ENCODE data around the gene SLC9A9. TPM values are rescaled to one million over a fixed set of nuclear protein-coding genes. Genes with fewer than 3 reads are reported as not detected.
A peak's percentile ranks its signal among the peaks of the same experiment; 100 is the strongest.

Gene SLC9A9
- total and polyA plus RNA-seq, 7 experiments from 2014 or later: 9.3 to 23.1 (median 16.6) TPM

DNA sequence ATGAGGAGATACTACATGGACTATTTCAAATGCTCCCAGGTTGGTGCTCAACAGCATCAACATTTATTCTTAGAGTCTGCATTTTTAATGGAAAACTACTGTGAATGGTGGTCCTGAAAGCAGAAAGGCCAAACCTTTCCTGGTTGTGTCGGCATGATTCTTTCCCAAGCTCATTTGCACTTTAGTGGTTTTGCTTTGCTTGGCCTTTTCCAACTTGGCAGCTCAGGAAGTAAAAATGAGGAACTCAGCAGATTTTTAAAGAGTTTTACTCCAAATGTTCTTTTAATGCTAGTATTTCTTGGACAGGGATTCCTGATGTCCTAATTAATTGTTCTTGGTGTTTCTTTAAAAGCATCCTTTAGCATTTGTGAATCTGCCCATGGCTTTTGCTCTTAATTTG lies 197.4 kb downstream of the SLC9A9 start:
- H3K9me3 ChIP-seq (ENCODE audit: control insufficient read depth in 2 of 3, low read length in 3 of 3): no peaks in the 10 kb centered on the region
- H3K27me3 ChIP-seq (ENCODE audit: control insufficient read depth in 2 of 2, insufficient read depth in 2 of 2, low read length in 2 of 2): no peaks in the 10 kb centered on the region
- H3K27ac ChIP-seq (ENCODE audit: low read depth, low read length): no peak overlapping the region
- Mint-ChIP-seq H3K27me3 (no peaks in the 10 kb centered on the region), H3K9me3 (no peaks in the 10 kb centered on the region), H3K36me3 (peaks cover 7 to 57% (median 33%) of the 10 kb centered on the region in 5 donors), H3K4me3 (no peak overlapping the region), H3K27ac (no peak overlapping the region), H3K4me1 (peaks cover 0 to 5% (median 0%) of the 10 kb centered on the region in 7 donors)
- no peak overlapping the region for H3K4me3 ChIP-seq (ENCODE audit: low read length)
- CTCF ChIA-PET: no interaction called here
- ATAC-seq (no peak), DNase-seq (no peak)
- H3K4me1 ChIP-seq (ENCODE audit: control insufficient read depth in 2 of 2, insufficient read depth in 2 of 2, low read length in 2 of 2): no peaks in the 10 kb centered on the region
- H3K36me3 ChIP-seq (ENCODE audit: control insufficient read depth in 2 of 3, insufficient read depth in 3 of 3, low read length in 3 of 3): peaks cover 0 to 3% (median 0%) of the 10 kb centered on the region in 3 experiments
- POLR2A ChIA-PET: no interaction called here
- intact Hi-C loops (cut with micrococcal nuclease): no loop called here

DNA sequence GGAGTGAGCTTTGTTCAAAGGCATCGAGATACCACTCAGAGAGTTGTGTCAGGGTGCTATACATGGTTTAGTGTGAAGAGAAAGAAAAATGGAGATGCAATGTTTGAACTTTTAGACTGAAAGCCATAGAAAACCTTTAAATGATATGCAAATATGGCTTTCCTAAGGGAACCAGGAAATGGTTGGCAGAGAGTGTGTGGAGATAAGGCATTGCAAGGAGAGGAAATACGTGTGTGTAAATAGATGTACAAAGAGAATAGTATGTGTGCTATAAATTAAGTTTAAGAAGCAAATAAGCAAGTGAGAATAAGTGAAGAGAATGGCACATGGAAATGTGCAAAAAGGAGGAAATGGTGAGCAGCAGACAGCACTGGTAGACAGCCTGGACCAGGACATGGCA lies 198.1 kb downstream of the SLC9A9 start:
- H3K4me3 ChIP-seq (ENCODE audit: low read length): no peak overlapping the region
- no peaks in the 10 kb centered on the region for H3K4me1 ChIP-seq (ENCODE audit: control insufficient read depth in 2 of 2, insufficient read depth in 2 of 2, low read length in 2 of 2)
- Mint-ChIP-seq H3K27ac (no peak overlapping the region), H3K4me3 (no peak overlapping the region), H3K27me3 (no peaks in the 10 kb centered on the region), H3K36me3 (peaks cover 7 to 50% (median 26%) of the 10 kb centered on the region in 5 donors), H3K4me1 (peaks cover 0 to 5% (median 0%) of the 10 kb centered on the region in 7 donors), H3K9me3 (no peaks in the 10 kb centered on the region)
- no peak for ATAC-seq
- intact Hi-C loops (cut with micrococcal nuclease): no loop called here
- peaks cover 0 to 3% (median 0%) of the 10 kb centered on the region in 3 experiments for H3K36me3 ChIP-seq (ENCODE audit: control insufficient read depth in 2 of 3, insufficient read depth in 3 of 3, low read length in 3 of 3)
- no peaks in the 10 kb centered on the region for H3K9me3 ChIP-seq (ENCODE audit: control insufficient read depth in 2 of 3, low read length in 3 of 3)
- no peak overlapping the region for H3K27ac ChIP-seq (ENCODE audit: low read depth, low read length)
- ChIA-PET CTCF (interaction anchor here (0.6 kb wide), 1 partner anchor 1457 kb away, joined by 6 read pairs; no protein-coding TSS in a partner anchor), POLR2A (no interaction called here)
- no peak for DNase-seq
- no peaks in the 10 kb centered on the region for H3K27me3 ChIP-seq (ENCODE audit: control insufficient read depth in 2 of 2, insufficient read depth in 2 of 2, low read length in 2 of 2)

DNA sequence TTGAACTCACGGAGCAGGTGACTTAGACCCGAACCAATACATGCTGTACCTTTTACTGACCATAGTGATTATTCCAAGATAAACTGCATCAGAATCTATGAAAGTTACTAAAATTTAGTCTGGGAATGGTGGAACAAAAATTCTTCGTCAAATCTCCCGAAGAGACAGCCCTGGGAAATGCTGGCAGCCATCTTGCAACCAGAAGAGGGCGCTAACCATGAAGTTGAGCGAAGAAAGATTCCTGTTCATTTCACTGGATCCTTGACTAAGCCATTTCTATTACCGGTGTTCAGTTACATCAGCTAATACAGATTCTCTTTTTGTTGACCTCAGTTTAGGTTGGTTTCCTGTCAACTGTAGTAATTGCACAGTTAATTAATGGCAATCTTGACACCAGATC lies 199.6 kb downstream of the SLC9A9 start:
- H3K36me3 Mint-ChIP-seq: peaks cover 7 to 45% (median 26%) of the 10 kb centered on the region in 5 donors
- intact Hi-C loops (cut with micrococcal nuclease): no loop called here
- H3K4me3 Mint-ChIP-seq: no peak overlapping the region
- H3K27me3 Mint-ChIP-seq: no peaks in the 10 kb centered on the region
- no peaks in the 10 kb centered on the region for H3K9me3 Mint-ChIP-seq
- H3K4me1 ChIP-seq (ENCODE audit: control insufficient read depth in 2 of 2, insufficient read depth in 2 of 2, low read length in 2 of 2): no peaks in the 10 kb centered on the region
- H3K4me3 ChIP-seq (ENCODE audit: low read length): no peak overlapping the region
- H3K27ac ChIP-seq (ENCODE audit: low read depth, low read length): no peak overlapping the region
- H3K4me1 Mint-ChIP-seq: peaks cover 0 to 5% (median 0%) of the 10 kb centered on the region in 7 donors
- peaks cover 0 to 3% (median 0%) of the 10 kb centered on the region in 3 experiments for H3K36me3 ChIP-seq (ENCODE audit: control insufficient read depth in 2 of 3, insufficient read depth in 3 of 3, low read length in 3 of 3)
- DNase-seq (no peak), ATAC-seq (no peak)
- no peaks in the 10 kb centered on the region for H3K27me3 ChIP-seq (ENCODE audit: control insufficient read depth in 2 of 2, insufficient read depth in 2 of 2, low read length in 2 of 2)
- H3K9me3 ChIP-seq (ENCODE audit: control insufficient read depth in 2 of 3, low read length in 3 of 3): no peaks in the 10 kb centered on the region
- no peak overlapping the region for H3K27ac Mint-ChIP-seq
- ChIA-PET CTCF (no interaction called here), POLR2A (no interaction called here)

DNA sequence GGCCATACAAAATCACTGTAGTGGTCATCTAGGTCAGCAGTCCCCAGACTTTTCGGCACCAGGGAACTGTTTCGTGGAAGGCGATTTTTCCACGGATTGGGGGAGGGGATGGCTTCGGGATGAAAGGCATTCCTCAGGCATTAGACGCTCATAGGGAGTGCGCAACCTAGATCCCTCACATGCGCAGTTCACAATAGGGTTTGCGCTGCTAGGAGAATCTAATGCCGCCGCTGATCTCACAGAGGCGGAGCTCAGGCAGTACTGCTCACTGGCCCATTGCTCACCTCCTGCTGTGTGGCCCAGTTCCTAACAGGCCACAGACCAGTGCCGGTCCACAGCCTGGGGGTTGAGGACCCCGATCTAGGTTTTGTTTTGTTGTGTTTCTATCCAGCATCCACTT lies 200.1 kb downstream of the SLC9A9 start:
- no peak overlapping the region for H3K27ac Mint-ChIP-seq
- Histone ChIP-seq H3K36me3 (ENCODE audit: control insufficient read depth in 2 of 3, insufficient read depth in 3 of 3, low read length in 3 of 3) (peaks cover 0 to 3% (median 0%) of the 10 kb centered on the region in 3 experiments), H3K27me3 (ENCODE audit: control insufficient read depth in 2 of 2, insufficient read depth in 2 of 2, low read length in 2 of 2) (no peaks in the 10 kb centered on the region), H3K9me3 (ENCODE audit: control insufficient read depth in 2 of 3, low read length in 3 of 3) (no peaks in the 10 kb centered on the region), H3K4me1 (ENCODE audit: control insufficient read depth in 2 of 2, insufficient read depth in 2 of 2, low read length in 2 of 2) (no peaks in the 10 kb centered on the region), H3K27ac (ENCODE audit: low read depth, low read length) (no peak overlapping the region), H3K4me3 (ENCODE audit: low read length) (no peak overlapping the region)
- no peak for DNase-seq
- intact Hi-C loops (cut with micrococcal nuclease): no loop called here
- H3K36me3 Mint-ChIP-seq: peaks cover 7 to 43% (median 21%) of the 10 kb centered on the region in 5 donors
- no peak overlapping the region for H3K4me3 Mint-ChIP-seq
- no peak for ATAC-seq
- H3K27me3 Mint-ChIP-seq: no peaks in the 10 kb centered on the region
- CTCF ChIA-PET: no interaction called here
- POLR2A ChIA-PET: no interaction called here
- peaks cover 0 to 5% (median 0%) of the 10 kb centered on the region in 7 donors for H3K4me1 Mint-ChIP-seq
- H3K9me3 Mint-ChIP-seq: no peaks in the 10 kb centered on the region

DNA sequence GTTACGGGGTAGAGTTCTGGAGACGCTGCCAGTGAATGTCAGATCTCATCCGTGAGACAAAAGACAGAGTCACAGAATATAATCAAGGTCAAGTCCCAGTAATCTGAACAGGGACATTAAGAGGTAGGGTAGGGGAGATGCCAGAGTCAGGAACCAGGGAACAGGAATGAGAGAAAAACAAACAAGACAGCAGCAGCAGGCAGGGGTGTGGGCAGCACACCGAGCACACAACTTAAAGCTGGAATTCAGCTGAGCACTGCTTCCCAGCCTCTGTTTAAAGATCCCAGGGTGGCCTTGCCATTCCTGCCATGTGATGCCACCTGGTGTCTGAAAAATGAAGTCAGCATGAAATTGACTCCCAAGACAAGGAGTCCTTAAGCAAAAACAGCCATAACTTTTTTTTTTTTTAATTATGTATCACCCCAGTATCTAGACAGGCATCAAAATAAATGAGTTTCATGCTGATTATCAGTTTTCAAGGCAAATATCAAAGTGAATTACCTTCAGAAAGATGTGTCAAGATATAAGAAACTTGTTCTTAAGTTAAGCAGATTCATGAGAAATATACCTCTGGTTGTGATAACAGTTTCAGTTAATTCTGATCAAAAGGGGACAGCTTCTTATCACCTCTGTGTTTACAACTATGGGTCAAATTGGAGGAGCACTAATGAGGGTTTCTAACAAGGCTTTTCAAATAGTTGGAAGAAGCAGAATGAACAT lies 203.7 kb downstream of the SLC9A9 start:
- Histone ChIP-seq H3K27me3 (ENCODE audit: control insufficient read depth in 2 of 2, insufficient read depth in 2 of 2, low read length in 2 of 2) (no peaks in the 10 kb centered on the region), H3K27ac (ENCODE audit: low read depth, low read length) (no peak overlapping the region), H3K36me3 (ENCODE audit: control insufficient read depth in 2 of 3, insufficient read depth in 3 of 3, low read length in 3 of 3) (no peaks in the 10 kb centered on the region), H3K4me3 (ENCODE audit: low read length) (no peak overlapping the region), H3K9me3 (ENCODE audit: control insufficient read depth in 2 of 3, low read length in 3 of 3) (no peaks in the 10 kb centered on the region), H3K4me1 (ENCODE audit: control insufficient read depth in 2 of 2, insufficient read depth in 2 of 2, low read length in 2 of 2) (no peaks in the 10 kb centered on the region)
- peaks cover 0 to 19% (median 3%) of the 10 kb centered on the region in 11 donors for H3K9me3 Mint-ChIP-seq
- ChIA-PET POLR2A (no interaction called here), CTCF (no interaction called here)
- H3K4me1 Mint-ChIP-seq: peaks cover 0 to 1% (median 0%) of the 10 kb centered on the region in 7 donors
- no peak overlapping the region for H3K4me3 Mint-ChIP-seq
- peak in 5 of 9 donors; percentile 6 to 24 (median 18) for DNase-seq
- H3K27me3 Mint-ChIP-seq: no peaks in the 10 kb centered on the region
- peaks cover 4 to 26% (median 22%) of the 10 kb centered on the region in 5 donors for H3K36me3 Mint-ChIP-seq
- intact Hi-C loops (cut with micrococcal nuclease): loop anchor here (1.0 kb wide), 1 partner anchor 523 kb away; no protein-coding TSS in a partner anchor
- H3K27ac Mint-ChIP-seq: peak overlapping the region in 1 of 9 donors; percentile 47
- no peak for ATAC-seq

GRCh38 chr3:143643905-143644304 lies 204.4 kb downstream of the SLC9A9 start:
- intact Hi-C loops (cut with micrococcal nuclease): loop anchor here (1.0 kb wide), 1 partner anchor 523 kb away; no protein-coding TSS in a partner anchor
- no peak for DNase-seq

GRCh38 chr3:143640774-143641173 lies 207.5 kb downstream of the SLC9A9 start:
- no peaks in the 10 kb centered on the region for H3K27me3 Mint-ChIP-seq
- H3K27ac Mint-ChIP-seq: peak overlapping the region in 1 of 9 donors; percentile 1
- no peaks in the 10 kb centered on the region for H3K4me1 Mint-ChIP-seq
- POLR2A ChIA-PET: no interaction called here
- CTCF ChIA-PET: no interaction called here
- H3K36me3 Mint-ChIP-seq: peaks cover 8 to 48% (median 36%) of the 10 kb centered on the region in 5 donors
- no peaks in the 10 kb centered on the region for H3K4me1 ChIP-seq (ENCODE audit: control insufficient read depth in 2 of 2, insufficient read depth in 2 of 2, low read length in 2 of 2)
- ATAC-seq (no peak), DNase-seq (no peak)
- no peaks in the 10 kb centered on the region for H3K36me3 ChIP-seq (ENCODE audit: control insufficient read depth in 2 of 3, insufficient read depth in 3 of 3, low read length in 3 of 3)
- intact Hi-C loops (cut with micrococcal nuclease): no loop called here
- H3K4me3 Mint-ChIP-seq: no peak overlapping the region
- peaks cover 3 to 53% (median 9%) of the 10 kb centered on the region in 11 donors for H3K9me3 Mint-ChIP-seq
- H3K4me3 ChIP-seq (ENCODE audit: low read length): no peak overlapping the region
- H3K27ac ChIP-seq (ENCODE audit: low read depth, low read length): no peak overlapping the region
- no peaks in the 10 kb centered on the region for H3K27me3 ChIP-seq (ENCODE audit: control insufficient read depth in 2 of 2, insufficient read depth in 2 of 2, low read length in 2 of 2)
- peaks cover 0 to 7% (median 0%) of the 10 kb centered on the region in 3 experiments for H3K9me3 ChIP-seq (ENCODE audit: control insufficient read depth in 2 of 3, low read length in 3 of 3)

More at GRCh38 chr3:143643905-143644304, 204.4 kb downstream of the SLC9A9 start:
- no peaks in the 10 kb centered on the region for H3K36me3 ChIP-seq (ENCODE audit: control insufficient read depth in 2 of 3, insufficient read depth in 3 of 3, low read length in 3 of 3)
- no peaks in the 10 kb centered on the region for H3K27me3 Mint-ChIP-seq
- no peak overlapping the region for H3K27ac ChIP-seq (ENCODE audit: low read depth, low read length)
- no peak overlapping the region for H3K4me3 ChIP-seq (ENCODE audit: low read length)
- H3K27me3 ChIP-seq (ENCODE audit: control insufficient read depth in 2 of 2, insufficient read depth in 2 of 2, low read length in 2 of 2): no peaks in the 10 kb centered on the region
- ChIA-PET POLR2A (no interaction called here), CTCF (no interaction called here)
- H3K9me3 ChIP-seq (ENCODE audit: control insufficient read depth in 2 of 3, low read length in 3 of 3): no peaks in the 10 kb centered on the region
- no peak for ATAC-seq
- H3K4me1 ChIP-seq (ENCODE audit: control insufficient read depth in 2 of 2, insufficient read depth in 2 of 2, low read length in 2 of 2): no peaks in the 10 kb centered on the region
- H3K4me3 Mint-ChIP-seq: no peak overlapping the region
- H3K36me3 Mint-ChIP-seq: peaks cover 4 to 29% (median 26%) of the 10 kb centered on the region in 5 donors
- peaks cover 0 to 26% (median 4%) of the 10 kb centered on the region in 11 donors for H3K9me3 Mint-ChIP-seq
- H3K4me1 Mint-ChIP-seq: no peaks in the 10 kb centered on the region
- no peak overlapping the region for H3K27ac Mint-ChIP-seq
